Activated naive CD4-positive, alpha-beta T cell treated with anti-CD3 and anti-CD28 coated beads for 36 hours (primary cell): Measurements from ENCODE around the gene DMRTA2. TPM values are rescaled to one million over a fixed set of nuclear protein-coding genes. Genes with fewer than 3 reads are reported as not detected.
"Not testable (repeated sequence)": the region's sequence is repeated elsewhere in the genome, so short reads cannot be mapped to it uniquely, and the experiment has no call there.

Experiments
- CTCF ChIA-PET: fragments of 350-600 bp; sonication (Branson Sonifier 250); formaldehyde crosslinking; loops from one replicate; lab custom pipeline; 2021; ENCODE audit warnings: antibody characterized with exemption; lab: Charles Lee
- DNase-seq: peaks from one replicate; pipeline ENCODE4 v3.0.0-alpha.2; 2020
- H3K27ac Mint-ChIP-seq: one replicate; pipeline ENCODE4 v1.8.0; 2021; ENCODE audit warnings: mild to moderate bottlenecking, mixed read lengths
- H3K27me3 Mint-ChIP-seq: one replicate; pipeline ENCODE4 v1.8.0; 2021; ENCODE audit warnings: low read depth, mixed read lengths
- H3K36me3 Mint-ChIP-seq: one replicate; pipeline ENCODE4 v1.8.0; 2021; ENCODE audit warnings: low read depth, mixed read lengths
- H3K4me1 Mint-ChIP-seq: one replicate; pipeline ENCODE4 v1.8.0; 2021; ENCODE audit warnings: low read depth, mixed read lengths
- H3K4me3 Mint-ChIP-seq: one replicate; pipeline ENCODE4 v1.8.0; 2021; ENCODE audit warnings: mild to moderate bottlenecking, moderate library complexity, mixed read lengths
- H3K9me3 Mint-ChIP-seq: one replicate; pipeline ENCODE4 v1.8.0; 2021; ENCODE audit warnings: mixed read lengths
- intact Hi-C: fragments of 100-400 bp; cut with micrococcal nuclease; formaldehyde crosslinking; loops from one replicate; pipeline ENCODE4 v1.15.1; 2023
- total RNA-seq, 2 experiments: library from RNA; stranded (reverse); gene quantifications; one replicate each; pipeline ENCODE4 v1.2.3, GENCODE V29; 2021

DMRTA2 gene
- total RNA-seq, 2 experiments from 2014 or later: 0.07 TPM; not detected in 1

GRCh38 chr1:50415235-50416149 is 7.8 kb downstream of the DMRTA2 start:
- peaks cover 64% of the 10 kb centered on the region for H3K27me3 Mint-ChIP-seq

GRCh38 chr1:50414853-50415234 is 8.4 kb downstream of the DMRTA2 start:
- no peak for DNase-seq
- intact Hi-C loops: no loop called here
- Mint-ChIP-seq H3K4me3 (no peak overlapping the region), H3K4me1 (peaks cover 18% of the 10 kb centered on the region), H3K27ac (no peak overlapping the region), H3K9me3 (no peaks in the 10 kb centered on the region), H3K36me3 (no peaks in the 10 kb centered on the region), H3K27me3 (peaks cover 58% of the 10 kb centered on the region)
- CTCF ChIA-PET: interaction anchor here (0.6 kb wide), 1 partner anchor 14 kb away, joined by 4 read pairs; no protein-coding TSS in a partner anchor

More at GRCh38 chr1:50415235-50416149, 7.8 kb downstream of the DMRTA2 start:
- no peak overlapping the region for H3K4me3 Mint-ChIP-seq
- H3K4me1 Mint-ChIP-seq: peaks cover 25% of the 10 kb centered on the region
- intact Hi-C loops: no loop called here
- no peak overlapping the region for H3K27ac Mint-ChIP-seq
- CTCF ChIA-PET: no interaction called here
- DNase-seq: no peak
- H3K36me3 Mint-ChIP-seq: no peaks in the 10 kb centered on the region
- H3K9me3 Mint-ChIP-seq: no peaks in the 10 kb centered on the region

- CTCF ChIA-PET: interaction anchor here (0.8 kb wide), 1 partner anchor 1128 kb away, joined by 3 read pairs; no protein-coding TSS in a partner anchor
- H3K27ac Mint-ChIP-seq: no peak overlapping the region
- DNase-seq: no peak
- H3K27me3 Mint-ChIP-seq: peaks cover 49% of the 10 kb centered on the region
- no peaks in the 10 kb centered on the region for H3K36me3 Mint-ChIP-seq
- peaks cover 12% of the 10 kb centered on the region for H3K4me1 Mint-ChIP-seq
- H3K4me3 Mint-ChIP-seq: no peak overlapping the region
- intact Hi-C loops: no loop called here
- no peaks in the 10 kb centered on the region for H3K9me3 Mint-ChIP-seq
Measured at GRCh38 chr1:50412813-50413476, 10.3 kb downstream of the DMRTA2 start.

- no peaks in the 10 kb centered on the region for H3K4me1 Mint-ChIP-seq
- H3K27ac Mint-ChIP-seq: no peak overlapping the region
- H3K36me3 Mint-ChIP-seq: no peaks in the 10 kb centered on the region
- intact Hi-C loops: no loop called here
- H3K9me3 Mint-ChIP-seq: no peaks in the 10 kb centered on the region
- CTCF ChIA-PET: no interaction called here
- no peak for DNase-seq
- peaks cover 30% of the 10 kb centered on the region for H3K27me3 Mint-ChIP-seq
- no peak overlapping the region for H3K4me3 Mint-ChIP-seq
Measured at GRCh38 chr1:50405814-50406213, 17.4 kb downstream of the DMRTA2 start.

GRCh38 chr1:50393522-50394120 is 29.6 kb downstream of the DMRTA2 start:
- Mint-ChIP-seq H3K9me3 (no peaks in the 10 kb centered on the region), H3K36me3 (no peaks in the 10 kb centered on the region), H3K27me3 (peaks cover 8% of the 10 kb centered on the region), H3K27ac (no peak overlapping the region), H3K4me3 (no peak overlapping the region), H3K4me1 (no peaks in the 10 kb centered on the region)
- intact Hi-C loops: no loop called here
- CTCF ChIA-PET: no interaction called here
- no peak for DNase-seq

GRCh38 chr1:50381551-50381950 is 41.7 kb downstream of the DMRTA2 start:
- H3K36me3 Mint-ChIP-seq, H3K27ac Mint-ChIP-seq, DNase-seq, intact Hi-C loops, H3K27me3 Mint-ChIP-seq, H3K9me3 Mint-ChIP-seq, H3K4me1 Mint-ChIP-seq, CTCF ChIA-PET, H3K4me3 Mint-ChIP-seq: not testable (repeated sequence)

- intact Hi-C loops: no loop called here
- Mint-ChIP-seq H3K4me1 (no peaks in the 10 kb centered on the region), H3K9me3 (no peaks in the 10 kb centered on the region), H3K36me3 (no peaks in the 10 kb centered on the region), H3K27ac (no peak overlapping the region), H3K27me3 (peaks cover 5% of the 10 kb centered on the region), H3K4me3 (no peak overlapping the region)
- CTCF ChIA-PET: no interaction called here
- DNase-seq: no peak
Measured at GRCh38 chr1:50378770-50379169, 44.5 kb downstream of the DMRTA2 start.

- H3K9me3 Mint-ChIP-seq: no peaks in the 10 kb centered on the region
- no peaks in the 10 kb centered on the region for H3K36me3 Mint-ChIP-seq
Measured at GRCh38 chr1:50373532-50373931, 49.7 kb downstream of the DMRTA2 start.

GRCh38 chr1:50371749-50372148 is 51.5 kb downstream of the DMRTA2 start:
- no peaks in the 10 kb centered on the region for H3K36me3 Mint-ChIP-seq
- CTCF ChIA-PET: no interaction called here
- H3K27ac Mint-ChIP-seq: no peak overlapping the region
- no peaks in the 10 kb centered on the region for H3K9me3 Mint-ChIP-seq
- H3K4me3 Mint-ChIP-seq: no peak overlapping the region
- no peaks in the 10 kb centered on the region for H3K4me1 Mint-ChIP-seq
- intact Hi-C loops: no loop called here
- peaks cover 33% of the 10 kb centered on the region for H3K27me3 Mint-ChIP-seq
- DNase-seq: no peak

More at GRCh38 chr1:50373532-50373931, 49.7 kb downstream of the DMRTA2 start:
- H3K4me3 Mint-ChIP-seq: no peak overlapping the region
- no peaks in the 10 kb centered on the region for H3K4me1 Mint-ChIP-seq
- intact Hi-C loops: no loop called here
- CTCF ChIA-PET: no interaction called here
- H3K27ac Mint-ChIP-seq: no peak overlapping the region
- H3K27me3 Mint-ChIP-seq: peaks cover 26% of the 10 kb centered on the region
- no peak for DNase-seq

- H3K27ac Mint-ChIP-seq: no peak overlapping the region
- no peaks in the 10 kb centered on the region for H3K9me3 Mint-ChIP-seq
- no peaks in the 10 kb centered on the region for H3K4me1 Mint-ChIP-seq
- H3K36me3 Mint-ChIP-seq: no peaks in the 10 kb centered on the region
- DNase-seq: no peak
- no peak overlapping the region for H3K4me3 Mint-ChIP-seq
- peaks cover 39% of the 10 kb centered on the region for H3K27me3 Mint-ChIP-seq
- CTCF ChIA-PET: no interaction called here
- intact Hi-C loops: loop anchor here (2.0 kb wide), 2 partner anchors 55 to 365 kb away; no protein-coding TSS in a partner anchor
Measured at GRCh38 chr1:50369830-50370229, 53.4 kb downstream of the DMRTA2 start.

GRCh38 chr1:50369008-50369634 is 54.1 kb downstream of the DMRTA2 start:
- intact Hi-C loops: loop anchor here (2.0 kb wide), 2 partner anchors 56 to 366 kb away; no protein-coding TSS in a partner anchor
- H3K36me3 Mint-ChIP-seq: no peaks in the 10 kb centered on the region
- CTCF ChIA-PET: interaction anchor here (0.7 kb wide), 2 partner anchors 64 to 236 kb away, joined by 4 read pairs; no protein-coding TSS in a partner anchor
- no peaks in the 10 kb centered on the region for H3K9me3 Mint-ChIP-seq
- H3K27me3 Mint-ChIP-seq: peaks cover 40% of the 10 kb centered on the region
- no peak overlapping the region for H3K4me3 Mint-ChIP-seq
- no peak for DNase-seq
- H3K4me1 Mint-ChIP-seq: no peaks in the 10 kb centered on the region
- H3K27ac Mint-ChIP-seq: no peak overlapping the region
